ENCODE data around the gene KCNF1. TPM values are rescaled to one million over a fixed set of nuclear protein-coding genes. Genes with fewer than 3 reads are reported as not detected.

Gene KCNF1
- total RNA-seq, 4 donors from 2014 or later, result not detected

- Histone ChIP-seq H3K4me3 (no peak overlapping the region), H3K36me3 (no peaks in the 10 kb centered on the region), H3K4me1 (no peaks in the 10 kb centered on the region), H3K27me3 (peaks cover 27% of the 10 kb centered on the region), H3K27ac (no peak overlapping the region), H3K9me3 (no peaks in the 10 kb centered on the region)
- DNase-seq (ENCODE audit: low spot score in 2 of 2), result no peak
- 85% methylated on average over 3 of the region's 6 CpGs for WGBS
- TF ChIP-seq POLR2AphosphoS5 (IDR thresholded peaks at IDR 0.05) (no peak), EP300 (IDR thresholded peaks at IDR 0.05) (no peak), POLR2A (IDR thresholded peaks at IDR 0.05) (no peak)
- TF ChIP-seq, protein P1, sequence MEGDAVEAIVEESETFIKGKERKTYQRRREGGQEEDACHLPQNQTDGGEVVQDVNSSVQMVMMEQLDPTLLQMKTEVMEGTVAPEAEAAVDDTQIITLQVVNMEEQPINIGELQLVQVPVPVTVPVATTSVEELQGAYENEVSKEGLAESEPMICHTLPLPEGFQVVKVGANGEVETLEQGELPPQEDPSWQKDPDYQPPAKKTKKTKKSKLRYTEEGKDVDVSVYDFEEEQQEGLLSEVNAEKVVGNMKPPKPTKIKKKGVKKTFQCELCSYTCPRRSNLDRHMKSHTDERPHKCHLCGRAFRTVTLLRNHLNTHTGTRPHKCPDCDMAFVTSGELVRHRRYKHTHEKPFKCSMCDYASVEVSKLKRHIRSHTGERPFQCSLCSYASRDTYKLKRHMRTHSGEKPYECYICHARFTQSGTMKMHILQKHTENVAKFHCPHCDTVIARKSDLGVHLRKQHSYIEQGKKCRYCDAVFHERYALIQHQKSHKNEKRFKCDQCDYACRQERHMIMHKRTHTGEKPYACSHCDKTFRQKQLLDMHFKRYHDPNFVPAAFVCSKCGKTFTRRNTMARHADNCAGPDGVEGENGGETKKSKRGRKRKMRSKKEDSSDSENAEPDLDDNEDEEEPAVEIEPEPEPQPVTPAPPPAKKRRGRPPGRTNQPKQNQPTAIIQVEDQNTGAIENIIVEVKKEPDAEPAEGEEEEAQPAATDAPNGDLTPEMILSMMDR (IDR thresholded peaks at IDR 0.05), result no peak
Observed at GRCh38 chr2:10946394-10946793, 34.7 kb downstream of the KCNF1 start.

- WGBS, result 38% methylated on average over 10 of the region's 10 CpGs
- Histone ChIP-seq H3K27me3 (peaks cover 27% of the 10 kb centered on the region), H3K9me3 (no peaks in the 10 kb centered on the region)
Observed at GRCh38 chr2:10947005-10947440, 35.3 kb downstream of the KCNF1 start.

DNA sequence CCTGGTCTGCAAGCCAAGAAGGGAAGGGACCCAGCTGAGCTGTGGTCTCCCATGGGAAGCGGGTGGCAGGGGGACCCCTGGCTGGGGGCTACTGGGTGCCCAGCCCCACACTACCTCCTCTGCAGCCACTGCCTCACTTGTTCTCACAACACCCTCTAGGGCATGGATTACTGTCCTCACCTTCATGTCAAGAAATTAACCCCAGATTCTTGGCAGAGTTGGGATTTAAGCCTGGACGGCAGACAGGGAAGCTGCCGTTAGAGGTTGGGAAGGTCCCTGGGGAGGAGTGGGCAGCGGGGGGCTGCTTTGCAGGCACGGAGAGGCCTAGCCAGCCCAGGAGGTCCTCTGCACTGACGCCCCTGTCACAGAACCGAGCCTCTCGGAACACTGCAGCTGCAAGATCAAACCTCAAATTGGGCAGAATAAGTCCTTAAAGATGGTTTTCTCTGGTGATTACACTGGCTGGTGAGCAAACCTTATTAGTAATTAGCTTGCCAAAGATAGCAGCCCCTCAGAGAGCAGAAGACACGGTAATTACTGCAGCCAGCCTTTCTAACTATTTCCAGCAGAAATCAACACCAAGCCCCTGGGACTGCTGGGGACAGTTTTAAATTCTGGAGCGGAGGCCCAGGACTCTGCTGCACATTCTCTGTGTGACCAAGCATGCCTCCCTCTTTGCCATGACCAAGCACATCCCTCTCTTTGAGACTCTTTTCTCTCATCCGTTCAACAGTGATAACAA lies 35.9 kb downstream of the KCNF1 start:
- Histone ChIP-seq H3K27ac (no peak overlapping the region), H3K4me1 (no peaks in the 10 kb centered on the region), H3K4me3 (no peak overlapping the region), H3K27me3 (peaks cover 24% of the 10 kb centered on the region), H3K9me3 (no peaks in the 10 kb centered on the region), H3K36me3 (no peaks in the 10 kb centered on the region)
- no peak for DNase-seq (ENCODE audit: low spot score in 2 of 2)
- 84% methylated on average over 4 of the region's 11 CpGs for WGBS
- no peak for TF ChIP-seq EP300 (IDR thresholded peaks at IDR 0.05)
- TF ChIP-seq POLR2AphosphoS5 (IDR thresholded peaks at IDR 0.05), result no peak
- TF ChIP-seq POLR2A (IDR thresholded peaks at IDR 0.05), result no peak
- TF ChIP-seq, protein P1 (IDR thresholded peaks at IDR 0.05), result no peak

More at GRCh38 chr2:10947005-10947440, 35.3 kb downstream of the KCNF1 start:
- no peak overlapping the region for H3K27ac ChIP-seq
- no peak for DNase-seq (ENCODE audit: low spot score in 2 of 2)
- no peak overlapping the region for H3K4me3 ChIP-seq
- no peaks in the 10 kb centered on the region for H3K4me1 ChIP-seq
- no peaks in the 10 kb centered on the region for H3K36me3 ChIP-seq
- TF ChIP-seq, protein P1 (IDR thresholded peaks at IDR 0.05), result no peak
- TF ChIP-seq EP300 (IDR thresholded peaks at IDR 0.05) (no peak), POLR2A (IDR thresholded peaks at IDR 0.05) (no peak), POLR2AphosphoS5 (IDR thresholded peaks at IDR 0.05) (no peak)

DNA sequence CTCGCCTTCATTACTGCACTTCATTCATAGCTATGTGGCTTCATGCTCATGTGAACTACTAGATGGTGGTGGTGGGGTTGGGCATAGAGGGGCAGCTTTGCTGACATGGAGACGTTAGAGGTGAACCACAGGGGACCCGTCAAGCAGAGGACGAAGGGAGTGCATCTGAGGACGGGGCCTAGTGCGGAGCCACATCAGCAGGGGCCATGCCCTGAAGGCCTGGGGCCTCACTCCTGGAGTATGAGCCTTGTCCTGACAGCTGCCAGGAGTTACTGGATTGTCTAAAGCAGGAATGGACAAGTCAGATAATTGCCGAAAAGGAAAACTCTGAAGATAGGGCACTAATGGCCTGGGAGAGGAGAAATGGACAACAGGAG lies 36.4 kb downstream of the KCNF1 start:
- Histone ChIP-seq H3K27me3 (peaks cover 24% of the 10 kb centered on the region), H3K9me3 (no peaks in the 10 kb centered on the region), H3K36me3 (no peaks in the 10 kb centered on the region), H3K27ac (no peak overlapping the region), H3K4me1 (no peaks in the 10 kb centered on the region), H3K4me3 (no peak overlapping the region)
- DNase-seq (ENCODE audit: low spot score in 2 of 2), result no peak
- 87% methylated on average over 7 of the region's 7 CpGs for WGBS
- no peak for TF ChIP-seq POLR2A (IDR thresholded peaks at IDR 0.05)
- TF ChIP-seq, protein P1 (IDR thresholded peaks at IDR 0.05), result no peak
- TF ChIP-seq POLR2AphosphoS5 (IDR thresholded peaks at IDR 0.05), result no peak
- TF ChIP-seq EP300 (IDR thresholded peaks at IDR 0.05), result no peak

DNA sequence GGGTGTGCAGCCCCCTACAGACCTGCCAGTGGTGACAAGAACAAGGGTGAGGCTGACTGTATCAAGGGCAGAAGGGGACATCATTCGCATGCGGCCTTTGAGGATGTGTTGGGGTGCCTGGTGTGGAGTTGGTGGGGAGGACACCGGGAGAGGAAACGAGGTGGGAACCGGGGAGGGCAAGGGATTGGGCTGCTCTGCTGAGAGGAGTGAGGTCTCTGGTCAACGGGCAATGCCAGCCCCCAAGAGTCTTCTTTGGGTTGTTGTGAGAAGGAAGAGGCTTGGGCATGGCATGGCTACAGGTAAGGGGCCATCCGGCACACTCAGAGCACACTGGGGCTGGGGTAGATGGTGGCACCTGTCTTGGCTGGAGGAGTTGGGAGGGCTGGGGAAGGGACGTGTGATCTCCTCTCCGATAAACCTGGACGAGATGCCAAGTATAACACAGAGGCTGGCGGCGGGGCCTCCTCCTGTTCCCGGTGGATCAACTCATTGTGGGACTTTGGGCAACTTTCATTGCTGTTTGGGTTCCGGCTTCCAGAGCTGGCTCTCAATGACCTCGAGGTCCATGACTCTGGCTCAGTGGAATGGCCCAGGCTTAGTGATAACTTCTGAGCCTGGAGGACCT lies 37.0 kb downstream of the KCNF1 start:
- peaks cover 21% of the 10 kb centered on the region for H3K27me3 ChIP-seq
- TF ChIP-seq POLR2AphosphoS5 (IDR thresholded peaks at IDR 0.05) (no peak), EP300 (IDR thresholded peaks at IDR 0.05) (no peak), POLR2A (IDR thresholded peaks at IDR 0.05) (no peak)
- TF ChIP-seq, protein P1 (IDR thresholded peaks at IDR 0.05), result no peak
- no peak overlapping the region for H3K4me3 ChIP-seq
- no peaks in the 10 kb centered on the region for H3K9me3 ChIP-seq
- no peaks in the 10 kb centered on the region for H3K4me1 ChIP-seq
- H3K27ac ChIP-seq, result no peak overlapping the region
- H3K36me3 ChIP-seq, result no peaks in the 10 kb centered on the region
- WGBS, result 89% methylated on average over 12 of the region's 15 CpGs
- DNase-seq (ENCODE audit: low spot score in 2 of 2), result no peak
